ENCODE results near the gene FOXN3.
A peak's percentile ranks its signal among the peaks of the same experiment; 100 is the strongest.

FOXN3 gene

DNA sequence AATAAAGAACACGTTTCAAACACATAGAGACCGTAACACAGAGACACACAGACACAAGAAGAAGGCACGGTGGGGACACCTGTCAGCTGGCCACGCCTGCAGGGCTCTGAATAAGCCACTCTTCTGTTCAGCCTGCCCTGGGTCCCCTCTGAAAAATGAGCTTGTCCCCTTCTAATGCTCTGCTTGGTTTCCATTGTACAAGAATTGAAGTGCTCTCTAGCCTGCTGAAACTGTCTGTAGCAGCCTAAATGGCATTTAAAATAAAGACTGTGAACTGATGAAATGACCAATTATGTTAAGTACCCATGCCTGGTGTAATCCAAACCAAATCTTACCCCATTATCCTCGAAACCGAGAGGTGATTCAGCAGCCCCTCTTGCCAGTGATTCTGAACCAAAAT lies 139.8 kb downstream of the FOXN3 start:
- no peak for DNase-seq (ENCODE audit: insufficient read length)
- no peak for TF ChIP-seq POLR2AphosphoS5 (IDR thresholded peaks at IDR 0.05; ENCODE audit: low read depth, low read length)
- FAIRE-seq = no peak

DNA sequence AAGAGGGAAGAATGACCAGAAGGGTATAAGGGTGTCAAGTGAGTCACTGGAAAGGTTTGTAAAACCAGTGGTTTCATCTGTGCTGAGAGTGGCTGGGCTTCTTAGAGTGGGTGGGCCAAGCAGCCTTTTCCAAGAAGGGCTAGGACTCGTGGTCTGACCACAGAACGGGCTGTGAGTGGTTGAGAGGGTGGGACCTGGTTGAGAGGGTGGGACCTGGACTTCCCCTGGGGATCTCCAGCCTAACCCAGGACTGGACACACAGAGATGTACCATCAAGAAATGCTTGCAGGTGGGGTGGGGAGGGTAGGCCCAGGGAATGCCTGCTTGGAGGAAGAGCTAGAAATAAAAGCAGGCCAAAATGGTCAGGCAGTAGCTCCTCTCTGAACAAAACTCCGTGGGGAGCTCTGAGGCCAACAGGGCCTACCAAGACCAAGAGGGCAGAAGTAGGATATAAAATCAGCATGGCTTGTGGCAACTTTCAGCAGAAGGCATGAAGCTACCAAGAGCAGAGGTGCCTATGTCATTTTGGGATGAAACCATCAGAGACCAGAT lies 140.5 kb downstream of the FOXN3 start:
- FAIRE-seq (peak; percentile 96), DNase-seq (ENCODE audit: insufficient read length) (peak; percentile 33)
- TF ChIP-seq TAF1 (IDR thresholded peaks at IDR 0.05; ENCODE audit: borderline replicate concordance, low read depth, low read length) = no peak
- peak; percentile 53 for TF ChIP-seq POLR2A (IDR thresholded peaks at IDR 0.05; ENCODE audit: low read depth, low read length)
- no peak for TF ChIP-seq POLR2AphosphoS5 (IDR thresholded peaks at IDR 0.05; ENCODE audit: low read depth, low read length)

DNA sequence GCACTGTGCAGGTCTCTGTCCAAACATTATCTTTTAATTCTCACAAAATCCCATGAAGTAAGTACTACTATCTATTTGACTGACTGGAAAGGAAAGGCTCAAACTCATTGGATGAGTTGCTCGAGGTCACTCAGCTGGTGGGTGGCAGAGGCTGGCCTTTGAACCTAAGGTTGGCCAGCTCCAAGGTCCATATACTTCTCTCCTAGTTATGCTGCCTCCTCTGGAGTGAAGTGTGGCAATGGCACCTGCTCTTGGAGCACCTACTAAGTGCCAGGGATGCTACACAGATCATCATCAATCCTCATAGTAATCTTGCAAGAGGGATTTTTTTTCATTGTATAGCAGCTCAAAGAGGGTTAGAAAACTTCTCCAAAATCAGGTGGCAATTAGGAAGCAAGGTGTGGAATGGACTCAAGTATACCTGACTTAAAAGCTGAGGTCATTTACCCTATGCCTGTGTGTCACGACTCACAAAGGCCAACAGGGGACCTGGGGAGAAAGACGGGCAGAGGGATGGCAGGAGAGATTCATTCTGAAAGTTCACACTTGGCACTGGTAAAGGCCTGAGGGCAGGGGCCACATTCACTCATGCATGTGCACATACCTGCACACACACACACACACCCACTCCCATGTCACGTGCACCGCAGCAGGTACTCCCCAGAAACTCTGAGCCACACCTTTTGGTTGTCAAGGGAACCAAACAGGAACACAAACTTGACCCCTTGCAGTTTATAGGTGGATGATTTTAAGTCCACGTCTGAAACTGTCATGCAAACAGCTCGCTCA lies 146.4 kb downstream of the FOXN3 start:
- TF ChIP-seq POLR2A (IDR thresholded peaks at IDR 0.05; ENCODE audit: low read depth, low read length) (no peak), POLR2AphosphoS5 (IDR thresholded peaks at IDR 0.05; ENCODE audit: low read depth, low read length) (no peak), TAF1 (IDR thresholded peaks at IDR 0.05; ENCODE audit: borderline replicate concordance, low read depth, low read length) (no peak)
- no peak for DNase-seq (ENCODE audit: insufficient read length)
- peak; percentile 70 for FAIRE-seq

DNA sequence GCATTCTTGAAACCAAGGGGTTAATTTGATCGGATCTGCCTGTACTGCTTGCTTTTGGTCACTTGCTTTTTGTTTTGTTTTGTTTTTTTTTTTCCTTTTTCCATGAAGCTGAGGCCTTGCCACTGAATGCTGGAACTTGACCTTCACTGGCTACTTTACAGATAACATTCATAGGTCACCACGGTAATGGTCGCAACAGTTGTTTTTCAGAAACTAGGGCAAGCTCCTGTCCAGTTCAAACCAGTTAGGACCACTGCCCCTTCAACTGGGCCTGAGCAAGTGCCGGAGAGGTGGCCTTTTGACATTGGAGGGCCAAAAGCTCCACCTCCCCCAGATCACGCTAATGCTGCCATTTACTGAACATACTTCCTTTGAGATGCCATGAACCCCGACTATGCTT lies 147.6 kb downstream of the FOXN3 start:
- DNase-seq (ENCODE audit: insufficient read length) (no peak), FAIRE-seq (peak; percentile 17)
- TF ChIP-seq POLR2A (IDR thresholded peaks at IDR 0.05; ENCODE audit: low read depth, low read length) (no peak), POLR2AphosphoS5 (IDR thresholded peaks at IDR 0.05; ENCODE audit: low read depth, low read length) (no peak)

DNA sequence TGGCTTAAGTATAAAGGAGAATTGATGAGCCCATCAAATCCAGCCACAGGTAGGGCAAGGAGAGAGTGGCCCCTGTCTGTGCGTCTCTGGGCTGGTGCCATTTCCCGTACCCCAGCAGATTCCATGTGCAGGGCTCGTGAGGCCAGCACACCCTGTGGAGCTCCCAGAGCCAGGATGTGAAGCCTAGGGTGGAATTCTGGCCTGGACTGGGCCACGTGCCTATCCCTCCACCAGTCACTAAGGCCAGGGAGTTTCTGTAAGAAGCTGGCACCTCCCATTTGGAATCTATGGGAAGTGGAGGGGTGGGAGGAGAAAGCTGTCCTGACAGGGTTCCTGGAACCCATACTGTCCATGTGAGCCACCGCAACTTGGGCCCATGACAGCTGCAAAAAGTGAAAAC lies 148.5 kb downstream of the FOXN3 start:
- FAIRE-seq (no peak), DNase-seq (ENCODE audit: insufficient read length) (no peak)
- TF ChIP-seq POLR2A (IDR thresholded peaks at IDR 0.05; ENCODE audit: low read depth, low read length) = no peak
- no peak for TF ChIP-seq TAF1 (IDR thresholded peaks at IDR 0.05; ENCODE audit: borderline replicate concordance, low read depth, low read length)
- no peak for TF ChIP-seq POLR2AphosphoS5 (IDR thresholded peaks at IDR 0.05; ENCODE audit: low read depth, low read length)

DNA sequence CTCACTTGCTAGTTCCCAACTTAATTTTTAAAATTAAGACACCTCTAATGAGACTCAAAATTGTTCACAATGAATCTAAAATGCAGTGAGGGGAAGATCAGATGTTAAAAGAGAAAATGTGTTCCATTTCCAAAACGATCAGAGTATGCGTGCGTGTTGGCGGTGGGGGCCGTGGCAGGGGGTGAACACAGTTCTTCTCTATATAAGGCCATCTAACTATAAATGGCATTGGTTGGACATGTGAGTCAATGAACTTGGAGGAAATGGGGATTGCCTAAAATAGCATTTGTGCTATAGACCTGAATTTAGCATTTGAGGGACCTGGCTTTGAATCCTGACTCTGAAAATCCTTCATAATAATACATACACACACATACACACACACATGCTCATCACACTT lies 149.4 kb downstream of the FOXN3 start:
- no peak for DNase-seq (ENCODE audit: insufficient read length)
- TF ChIP-seq POLR2A (IDR thresholded peaks at IDR 0.05; ENCODE audit: low read depth, low read length) (no peak), POLR2AphosphoS5 (IDR thresholded peaks at IDR 0.05; ENCODE audit: low read depth, low read length) (no peak), TAF1 (IDR thresholded peaks at IDR 0.05; ENCODE audit: borderline replicate concordance, low read depth, low read length) (no peak)
- FAIRE-seq = peak; percentile 68

DNA sequence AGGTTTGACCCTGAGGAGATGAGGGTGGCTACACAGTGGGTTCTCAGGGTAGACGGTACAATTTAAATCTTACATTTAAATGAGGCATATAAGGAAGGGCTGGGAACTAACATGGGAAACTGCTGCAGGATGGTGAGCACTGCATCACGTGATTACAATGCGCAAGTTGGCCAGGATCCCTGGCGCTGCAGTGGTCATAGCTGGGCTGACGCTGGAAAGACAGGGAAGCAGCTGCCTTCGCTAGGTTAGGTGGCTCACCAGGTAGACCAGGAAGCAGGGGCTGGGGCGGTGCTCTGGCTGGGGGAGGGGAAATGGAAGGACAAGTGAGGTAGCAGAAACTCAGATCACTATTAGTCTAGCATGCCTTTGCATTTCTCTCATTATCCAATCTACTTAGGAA lies 149.9 kb downstream of the FOXN3 start:
- TF ChIP-seq TAF1 (IDR thresholded peaks at IDR 0.05; ENCODE audit: borderline replicate concordance, low read depth, low read length) = no peak
- FAIRE-seq (no peak), DNase-seq (ENCODE audit: insufficient read length) (no peak)

DNA sequence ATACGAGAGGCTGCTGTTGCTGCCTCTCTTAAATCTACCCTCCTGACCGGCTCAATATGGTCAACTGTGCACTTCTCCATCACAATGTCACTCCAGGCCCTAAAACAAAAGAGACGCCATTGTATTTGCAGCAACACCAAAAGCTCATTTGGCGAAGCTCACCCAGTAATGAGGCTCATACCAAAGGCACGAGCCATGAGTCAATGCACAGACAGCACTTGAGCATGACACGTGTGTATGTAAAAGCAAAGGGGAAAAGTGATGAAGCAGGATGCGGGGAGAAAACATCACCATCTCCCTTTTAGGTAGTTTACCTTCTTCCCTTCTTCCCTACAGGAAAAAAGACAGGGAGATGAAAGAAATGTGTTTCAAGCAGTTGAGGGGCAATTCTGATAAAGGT lies 150.3 kb downstream of the FOXN3 start:
- TF ChIP-seq TAF1 (IDR thresholded peaks at IDR 0.05; ENCODE audit: borderline replicate concordance, low read depth, low read length) = no peak
- TF ChIP-seq POLR2A (IDR thresholded peaks at IDR 0.05; ENCODE audit: low read depth, low read length) = no peak
- TF ChIP-seq POLR2AphosphoS5 (IDR thresholded peaks at IDR 0.05; ENCODE audit: low read depth, low read length) = no peak

DNA sequence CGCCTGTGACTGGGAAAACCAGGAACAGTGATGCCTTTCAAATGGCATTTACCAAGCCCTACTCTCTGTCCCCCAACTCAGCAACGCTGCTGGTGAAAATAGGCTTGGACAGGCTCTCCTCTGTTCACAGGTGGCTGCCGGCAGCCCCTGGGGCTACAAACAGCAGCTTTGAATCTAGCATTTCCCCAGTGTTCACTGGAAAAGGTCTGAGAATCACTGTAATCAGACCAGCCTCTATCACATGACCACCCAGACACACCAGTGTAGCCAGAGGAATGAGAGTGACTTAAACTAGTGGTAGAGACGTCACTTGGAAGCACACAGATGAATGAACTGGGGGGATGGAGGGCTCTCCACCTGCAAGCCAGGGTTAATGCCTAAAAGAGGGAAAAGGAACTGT lies 151.8 kb downstream of the FOXN3 start:
- FAIRE-seq (no peak), DNase-seq (ENCODE audit: insufficient read length) (no peak)
- TF ChIP-seq TAF1 (IDR thresholded peaks at IDR 0.05; ENCODE audit: borderline replicate concordance, low read depth, low read length) (no peak), POLR2AphosphoS5 (IDR thresholded peaks at IDR 0.05; ENCODE audit: low read depth, low read length) (no peak), POLR2A (IDR thresholded peaks at IDR 0.05; ENCODE audit: low read depth, low read length) (no peak)

More for the DNA sequence above, 150.3 kb downstream of the FOXN3 start:
- DNase-seq (ENCODE audit: insufficient read length) (no peak), FAIRE-seq (no peak)

DNA sequence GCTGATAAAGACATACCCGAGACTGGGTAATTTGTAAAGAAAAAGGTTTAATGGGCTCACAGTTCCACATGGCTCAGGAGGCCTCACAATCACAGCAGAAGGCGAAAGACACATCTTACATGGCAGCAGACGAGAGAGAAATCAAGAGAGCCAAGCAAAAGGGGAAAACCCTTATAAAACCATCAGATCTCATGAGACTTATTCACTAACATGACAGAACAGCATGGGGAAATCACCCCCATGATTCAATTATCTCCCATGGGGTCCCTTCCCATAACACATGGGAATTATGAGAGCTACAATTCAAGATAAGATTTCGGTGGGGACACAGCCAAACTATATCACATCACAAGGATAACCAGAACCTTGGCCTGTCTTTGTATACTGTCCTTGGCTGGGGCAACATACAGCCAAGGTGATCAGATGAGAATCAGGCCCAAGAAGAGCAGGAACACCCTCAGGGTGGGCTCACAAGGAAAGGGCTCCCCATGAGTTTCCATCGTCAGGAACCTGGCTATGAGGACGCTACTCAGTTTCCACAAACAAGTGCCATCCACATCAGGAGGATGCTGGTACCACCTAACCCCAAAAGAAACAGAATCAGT lies 152.7 kb downstream of the FOXN3 start:
- TF ChIP-seq POLR2A (IDR thresholded peaks at IDR 0.05; ENCODE audit: low read depth, low read length) (no peak), POLR2AphosphoS5 (IDR thresholded peaks at IDR 0.05; ENCODE audit: low read depth, low read length) (no peak), TAF1 (IDR thresholded peaks at IDR 0.05; ENCODE audit: borderline replicate concordance, low read depth, low read length) (no peak)
- FAIRE-seq (no peak), DNase-seq (ENCODE audit: insufficient read length) (no peak)

DNA sequence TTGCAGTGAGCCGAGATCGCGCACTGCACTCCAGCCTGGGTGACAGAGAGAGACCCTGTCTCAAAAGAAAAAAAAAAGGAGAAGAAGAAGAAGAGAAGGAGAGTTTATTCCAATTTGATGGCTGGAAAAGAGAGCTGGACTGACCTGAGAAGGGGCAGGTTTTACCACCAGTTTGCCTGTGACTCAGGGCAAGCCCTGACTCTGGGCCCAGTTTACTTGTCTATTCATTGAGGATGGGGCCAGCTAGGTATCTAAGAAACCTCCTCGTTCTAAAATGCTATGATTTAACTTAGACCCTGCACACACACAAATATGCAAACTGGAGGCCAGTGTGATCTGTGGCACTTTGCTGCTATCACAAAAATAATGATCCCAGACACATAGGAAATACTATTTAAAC lies 155.0 kb downstream of the FOXN3 start:
- FAIRE-seq (no peak), DNase-seq (ENCODE audit: insufficient read length) (no peak)

DNA sequence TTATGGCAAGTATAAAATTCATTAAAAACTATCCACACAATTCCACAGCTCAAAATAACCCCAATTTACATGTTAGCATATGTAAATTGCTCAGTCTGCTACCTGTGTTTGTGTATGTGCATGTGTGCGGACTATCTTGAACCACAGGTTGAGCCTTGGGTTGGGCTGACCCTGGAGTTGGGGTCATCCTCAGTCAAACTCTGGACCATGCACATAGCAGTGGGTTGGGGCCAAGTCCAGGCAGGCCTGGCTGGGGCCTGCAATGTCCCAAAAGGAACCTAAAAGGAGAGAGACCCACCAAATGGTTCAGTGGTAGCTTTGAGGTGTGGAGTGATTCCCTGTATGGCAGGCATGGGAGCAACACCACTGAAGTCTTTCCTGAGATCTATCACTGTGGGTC lies 156.1 kb downstream of the FOXN3 start:
- TF ChIP-seq TAF1 (IDR thresholded peaks at IDR 0.05; ENCODE audit: borderline replicate concordance, low read depth, low read length) (no peak), POLR2AphosphoS5 (IDR thresholded peaks at IDR 0.05; ENCODE audit: low read depth, low read length) (no peak), POLR2A (IDR thresholded peaks at IDR 0.05; ENCODE audit: low read depth, low read length) (no peak)
- no peak for DNase-seq (ENCODE audit: insufficient read length)
- FAIRE-seq = no peak

More for the DNA sequence above, 155.0 kb downstream of the FOXN3 start:
- TF ChIP-seq POLR2AphosphoS5 (IDR thresholded peaks at IDR 0.05; ENCODE audit: low read depth, low read length) (no peak), POLR2A (IDR thresholded peaks at IDR 0.05; ENCODE audit: low read depth, low read length) (no peak), TAF1 (IDR thresholded peaks at IDR 0.05; ENCODE audit: borderline replicate concordance, low read depth, low read length) (no peak)

All from GM12892 (cell line).